HEK293 (cell line): ENCODE data around the gene GLT8D2.

Experiments used
- CTCF ChIA-PET: fragments of 350-600 bp; formaldehyde crosslinking; extraction: SDS; loops from one replicate; lab custom pipeline; 2021; ENCODE audit warnings: antibody characterized with exemption; lab: Yijun Ruan, JAX
- POLR2A ChIA-PET: fragments of 300-600 bp; formaldehyde crosslinking; extraction: SDS; loops from one replicate; lab custom pipeline; 2020; ENCODE audit warnings: antibody characterized with exemption, inconsistent platforms; lab: Yijun Ruan, JAX
- H3K27ac ChIP-seq: fragments of 200-500 bp; sonication (Bioruptor generic); 2 replicates; pipeline ENCODE4 v1.5.1; 2014; ENCODE audit warnings: low read depth, low read length, control low read depth, inconsistent platforms; ENCODE audit errors: extremely low read depth
- H3K36me3 ChIP-seq, 2 experiments: fragments of 200-500 bp in 1 of 2; sonication (Bioruptor generic) in 1 of 2; 1 replicate in 1 of 2; 2 replicates in 1 of 2; pipeline ENCODE4 v1.5.1; 2014 to 2017; ENCODE audit warnings: inconsistent platforms in 2 of 2, low read length in 2 of 2; ENCODE audit not compliant: control insufficient read depth in 2 of 2, insufficient read depth in 1 of 2
- H3K4me1 ChIP-seq: fragments of 200-500 bp; sonication (Bioruptor generic); 2 replicates; pipeline ENCODE4 v1.5.1; 2014; ENCODE audit warnings: mild to moderate bottlenecking, low read length, inconsistent platforms; ENCODE audit not compliant: control insufficient read depth, insufficient read depth
- H3K4me3 ChIP-seq: 2 replicates; pipeline ENCODE4 v1.5.1; 2011; ENCODE audit warnings: low read depth, mild to moderate bottlenecking, control low read depth, low read length, moderate library complexity
- H3K9me3 ChIP-seq: fragments of 200-500 bp; sonication (Bioruptor generic); 2 replicates; pipeline ENCODE4 v1.5.1; 2014; ENCODE audit warnings: low read depth, low read length, inconsistent platforms; ENCODE audit not compliant: control insufficient read depth, insufficient read depth
- BCL11A ChIP-seq: fragments of 450-650 bp; formaldehyde crosslinking; IDR thresholded peaks from 2 replicates; pipeline ENCODE4 v1.5.1; 2016; ENCODE audit warnings: low read depth, missing biosample characterization, missing genetic modification characterization
- PATZ1 ChIP-seq: fragments of 450-650 bp; formaldehyde crosslinking; IDR thresholded peaks from 2 replicates; pipeline ENCODE4 v1.5.1; 2016; ENCODE audit warnings: missing biosample characterization, missing genetic modification characterization
- PRDM1 ChIP-seq: fragments of 450-650 bp; formaldehyde crosslinking; IDR thresholded peaks from 2 replicates; pipeline ENCODE4; 2016; ENCODE audit warnings: missing biosample characterization, missing genetic modification characterization
- TRIM28 ChIP-seq: IDR thresholded peaks from 2 replicates; pipeline ENCODE4 v1.6.1; 2011; ENCODE audit warnings: low read length, control low read depth, borderline replicate concordance
- ZBTB20 ChIP-seq: fragments of 450-650 bp; formaldehyde crosslinking; IDR thresholded peaks from 2 replicates; pipeline ENCODE4 v1.5.1; 2016; ENCODE audit warnings: missing biosample characterization, missing genetic modification characterization
- ZFP3 ChIP-seq: fragments of 450-650 bp; formaldehyde crosslinking; IDR thresholded peaks from 2 replicates; pipeline ENCODE4 v1.5.1; 2016; ENCODE audit warnings: low read depth, missing biosample characterization, missing genetic modification characterization
- ZNF174 ChIP-seq: fragments of 450-650 bp; formaldehyde crosslinking; IDR thresholded peaks from 2 replicates; pipeline ENCODE4 v1.5.0; 2017; ENCODE audit warnings: missing biosample characterization, mild to moderate bottlenecking, missing genetic modification characterization
- ZNF335 ChIP-seq: fragments of 450-650 bp; formaldehyde crosslinking; conservative IDR thresholded peaks from 2 replicates; pipeline ENCODE4 v1.5.1; 2016; ENCODE audit warnings: missing biosample characterization, missing genetic modification characterization
- ZNF600 ChIP-seq: fragments of 450-650 bp; formaldehyde crosslinking; IDR thresholded peaks from 2 replicates; pipeline ENCODE4 v1.5.1; 2016; ENCODE audit warnings: missing biosample characterization, missing genetic modification characterization
- ZNF629 ChIP-seq: fragments of 450-650 bp; formaldehyde crosslinking; IDR thresholded peaks from 2 replicates; pipeline ENCODE4 v1.5.1; 2017; ENCODE audit warnings: missing biosample characterization, missing genetic modification characterization
- ZNF677 ChIP-seq: fragments of 450-650 bp; IDR thresholded peaks from 2 replicates; pipeline ENCODE4 v1.5.0; 2018; ENCODE audit warnings: missing biosample characterization, mild to moderate bottlenecking, missing genetic modification characterization, moderate library complexity
- ZSCAN23 ChIP-seq: fragments of 450-650 bp; formaldehyde crosslinking; IDR thresholded peaks from 2 replicates; pipeline ENCODE4 v1.5.1; 2016; ENCODE audit warnings: missing biosample characterization, missing genetic modification characterization
- TF ChIP-seq, protein P1 (sequence below): fragments of 450-650 bp; formaldehyde crosslinking; IDR thresholded peaks from 2 replicates; pipeline ENCODE4 v1.5.1; 2016; ENCODE audit warnings: missing biosample characterization, missing genetic modification characterization
- TF ChIP-seq, protein P2 (sequence below): fragments of 450-650 bp; formaldehyde crosslinking; IDR thresholded peaks from 2 replicates; pipeline ENCODE4 v1.5.1; 2016; ENCODE audit warnings: missing biosample characterization, missing genetic modification characterization, borderline replicate concordance
- TF ChIP-seq, protein P3 (sequence below): fragments of 450-650 bp; formaldehyde crosslinking; IDR thresholded peaks from 2 replicates; pipeline ENCODE4 v1.5.1; 2016; ENCODE audit warnings: missing biosample characterization, missing genetic modification characterization

The GLT8D2 gene

DNA sequence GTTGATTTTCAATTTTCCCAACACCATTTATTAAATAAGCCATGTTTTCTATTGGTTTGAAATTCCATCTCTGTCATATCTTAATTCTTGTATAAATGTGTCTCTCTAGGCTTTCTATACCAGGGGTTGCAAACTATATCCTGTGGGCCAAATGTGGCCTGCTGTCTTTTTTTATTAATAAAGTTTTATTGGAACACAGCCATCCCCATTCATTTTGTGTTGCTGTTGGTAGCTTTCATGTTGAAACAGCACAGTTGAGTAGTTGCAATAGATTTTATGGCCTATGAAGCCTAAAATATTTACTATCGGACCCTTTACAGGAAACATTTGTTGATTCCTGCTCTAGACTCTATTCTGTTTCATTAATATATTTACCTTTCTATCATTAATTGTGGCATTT, 23.7 kb upstream of the GLT8D2 start:
- POLR2A ChIA-PET, result no interaction called here
- CTCF ChIA-PET, result interaction anchor here (0.6 kb wide), 1 partner anchor 1191 kb away, joined by 3 read pairs; no protein-coding TSS in a partner anchor
- Histone ChIP-seq H3K4me3 (no peak overlapping the region), H3K27ac (no peak overlapping the region), H3K4me1 (no peaks in the 10 kb centered on the region), H3K36me3 (peaks cover 29 to 33% of the 10 kb centered on the region in 2 experiments), H3K9me3 (no peaks in the 10 kb centered on the region)
- TF ChIP-seq BCL11A (tag by site-specific recombination) (no peak), ZFP3 (tag by site-specific recombination) (no peak), ZSCAN23 (tag by site-specific recombination) (no peak), ZBTB20 (tag by site-specific recombination) (no peak), TRIM28 (no peak), PATZ1 (tag by site-specific recombination) (no peak)
- TF ChIP-seq, protein P1, sequence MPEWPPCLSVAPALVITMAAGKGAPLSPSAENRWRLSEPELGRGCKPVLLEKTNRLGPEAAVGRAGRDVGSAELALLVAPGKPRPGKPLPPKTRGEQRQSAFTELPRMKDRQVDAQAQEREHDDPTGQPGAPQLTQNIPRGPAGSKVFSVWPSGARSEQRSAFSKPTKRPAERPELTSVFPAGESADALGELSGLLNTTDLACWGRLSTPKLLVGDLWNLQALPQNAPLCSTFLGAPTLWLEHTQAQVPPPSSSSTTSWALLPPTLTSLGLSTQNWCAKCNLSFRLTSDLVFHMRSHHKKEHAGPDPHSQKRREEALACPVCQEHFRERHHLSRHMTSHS (tag by site-specific recombination), result no peak

GRCh38 chr12:104072099-104072498, 22.1 kb upstream of the GLT8D2 start:
- Histone ChIP-seq H3K36me3 (peaks cover 40 to 44% of the 10 kb centered on the region in 2 experiments), H3K27ac (no peak overlapping the region), H3K9me3 (no peaks in the 10 kb centered on the region), H3K4me1 (no peaks in the 10 kb centered on the region), H3K4me3 (no peak overlapping the region)
- ChIA-PET CTCF (no interaction called here), POLR2A (no interaction called here)
- TF ChIP-seq, protein P2, sequence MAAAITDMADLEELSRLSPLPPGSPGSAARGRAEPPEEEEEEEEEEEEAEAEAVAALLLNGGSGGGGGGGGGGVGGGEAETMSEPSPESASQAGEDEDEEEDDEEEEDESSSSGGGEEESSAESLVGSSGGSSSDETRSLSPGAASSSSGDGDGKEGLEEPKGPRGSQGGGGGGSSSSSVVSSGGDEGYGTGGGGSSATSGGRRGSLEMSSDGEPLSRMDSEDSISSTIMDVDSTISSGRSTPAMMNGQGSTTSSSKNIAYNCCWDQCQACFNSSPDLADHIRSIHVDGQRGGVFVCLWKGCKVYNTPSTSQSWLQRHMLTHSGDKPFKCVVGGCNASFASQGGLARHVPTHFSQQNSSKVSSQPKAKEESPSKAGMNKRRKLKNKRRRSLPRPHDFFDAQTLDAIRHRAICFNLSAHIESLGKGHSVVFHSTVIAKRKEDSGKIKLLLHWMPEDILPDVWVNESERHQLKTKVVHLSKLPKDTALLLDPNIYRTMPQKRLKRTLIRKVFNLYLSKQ (tag by site-specific recombination), result no peak

DNA sequence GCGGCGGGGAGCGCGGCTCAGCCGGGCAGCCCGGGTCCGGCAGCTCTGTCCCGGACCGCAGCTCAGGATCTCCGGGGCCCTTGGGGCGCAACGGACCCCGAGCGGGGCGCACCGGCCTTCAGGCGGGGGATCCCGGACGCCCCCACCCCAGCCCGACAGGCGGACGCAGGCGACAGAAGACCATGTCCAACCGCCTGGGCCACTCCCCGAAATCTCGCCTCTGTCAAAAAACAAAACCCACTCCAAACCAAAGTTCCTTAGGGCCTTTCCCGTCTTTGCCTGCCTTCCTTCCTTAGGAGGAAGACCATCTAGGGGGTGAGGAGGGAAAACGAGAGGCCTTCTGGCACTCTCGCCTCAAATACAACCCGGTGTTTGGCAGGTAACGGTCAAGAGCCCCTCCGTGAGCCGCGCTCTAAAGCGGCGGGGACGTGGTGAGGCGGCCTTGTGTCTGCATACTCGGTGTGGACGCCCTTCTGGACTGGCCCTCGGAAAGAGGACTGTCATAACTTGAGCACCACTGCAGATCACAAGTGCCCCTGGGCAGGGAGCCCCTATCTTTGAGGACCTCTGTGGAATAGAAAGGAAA, 14.9 kb upstream of the GLT8D2 start:
- Histone ChIP-seq H3K27ac (peak overlapping the region; percentile 82), H3K4me1 (peaks cover 3% of the 10 kb centered on the region; the same call in 1 of the 2 replicates), H3K4me3 (peak overlapping the region; percentile 93), H3K9me3 (no peaks in the 10 kb centered on the region), H3K36me3 (peaks cover 16 to 31% of the 10 kb centered on the region in 2 experiments)
- ChIA-PET CTCF (interaction anchor here (1.5 kb wide), 1 partner anchor 44 kb away, joined by 12 read pairs; no protein-coding TSS in a partner anchor), POLR2A (interaction anchor here (0.5 to 1.8 kb wide), 5 partner anchors 67 to 1268 kb away, joined by 3 to 15 read pairs (median 7); partner anchors contain the start of genes HSP90B1, NFYB and TDG)
- TF ChIP-seq ZNF600 (tag by site-specific recombination), result 0 out of 2 replicates have a peak, but pooled peaks have one; percentile 26
- TF ChIP-seq ZBTB20 (tag by site-specific recombination), result 0 out of 2 replicates have a peak, but pooled peaks have one; percentile 2
- 0 out of 2 replicates have a peak, but pooled peaks have one; percentile 12 for TF ChIP-seq ZNF677 (tag by site-specific recombination)
- 0 out of 2 replicates have a peak, but pooled peaks have one; percentile 27 for TF ChIP-seq ZNF174 (tag by site-specific recombination)
- TF ChIP-seq, protein P3, sequence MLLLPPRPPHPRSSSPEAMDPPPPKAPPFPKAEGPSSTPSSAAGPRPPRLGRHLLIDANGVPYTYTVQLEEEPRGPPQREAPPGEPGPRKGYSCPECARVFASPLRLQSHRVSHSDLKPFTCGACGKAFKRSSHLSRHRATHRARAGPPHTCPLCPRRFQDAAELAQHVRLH, result no peak
- TF ChIP-seq ZNF335 (tag by site-specific recombination), result peak; percentile 90
- 0 out of 2 replicates have a peak, but pooled peaks have one; percentile 8 for TF ChIP-seq PRDM1 (tag by site-specific recombination)
- no peak for TF ChIP-seq ZNF629 (tag by site-specific recombination)
